22Rv1 (cell line): Measurements from ENCODE around the gene DOCK9.

Experiments used
- CTCF ChIP-seq: fragments of 450-650 bp; IDR thresholded peaks from 2 replicates; pipeline ENCODE4 v1.5.1; 2017; ENCODE audit warnings: mild to moderate bottlenecking
- ZFX ChIP-seq: fragments of 450-650 bp; IDR thresholded peaks from 2 replicates; pipeline ENCODE4 v1.6.1; 2017; ENCODE audit warnings: antibody characterized with exemption, borderline replicate concordance

DNA sequence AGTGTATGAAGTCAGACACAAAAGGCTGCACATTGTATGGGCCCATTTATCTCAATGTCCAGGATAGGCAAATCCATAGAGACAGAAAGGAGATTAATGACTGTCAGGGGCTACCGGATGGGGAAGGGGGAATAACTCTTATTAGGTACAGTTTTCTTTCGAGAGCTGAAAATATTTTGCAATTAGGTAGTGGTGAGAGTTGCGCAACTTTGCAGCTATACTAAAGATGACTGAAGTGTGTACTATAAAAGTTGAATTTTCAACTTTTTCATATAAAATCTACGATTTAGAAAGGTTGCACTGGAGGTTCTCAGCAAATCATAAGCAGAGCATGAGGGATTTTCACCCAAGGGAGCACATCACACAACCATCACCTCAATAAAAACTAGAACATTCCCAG, 209.3 kb downstream of the DOCK9 start:
- TF ChIP-seq CTCF (no peak), ZFX (no peak)
